NCI-H82 treated with DMSO at 0.1 percent for 48 hours (cell line): Measurements from ENCODE around the gene KRTAP5-3.

Experiments
- DNase-seq: peaks from one replicate; lab custom pipeline; 2025; ENCODE audit not compliant: unreplicated experiment; lab: John Stamatoyannopoulos, UW

Gene KRTAP5-3

GRCh38 chr11:1566381-1567051, 41.7 kb downstream of the KRTAP5-3 start:
- DNase-seq = no peak

GRCh38 chr11:1565904-1566247, 42.4 kb downstream of the KRTAP5-3 start:
- no peak for DNase-seq

GRCh38 chr11:1565173-1565903, 42.9 kb downstream of the KRTAP5-3 start:
- no peak for DNase-seq

DNA sequence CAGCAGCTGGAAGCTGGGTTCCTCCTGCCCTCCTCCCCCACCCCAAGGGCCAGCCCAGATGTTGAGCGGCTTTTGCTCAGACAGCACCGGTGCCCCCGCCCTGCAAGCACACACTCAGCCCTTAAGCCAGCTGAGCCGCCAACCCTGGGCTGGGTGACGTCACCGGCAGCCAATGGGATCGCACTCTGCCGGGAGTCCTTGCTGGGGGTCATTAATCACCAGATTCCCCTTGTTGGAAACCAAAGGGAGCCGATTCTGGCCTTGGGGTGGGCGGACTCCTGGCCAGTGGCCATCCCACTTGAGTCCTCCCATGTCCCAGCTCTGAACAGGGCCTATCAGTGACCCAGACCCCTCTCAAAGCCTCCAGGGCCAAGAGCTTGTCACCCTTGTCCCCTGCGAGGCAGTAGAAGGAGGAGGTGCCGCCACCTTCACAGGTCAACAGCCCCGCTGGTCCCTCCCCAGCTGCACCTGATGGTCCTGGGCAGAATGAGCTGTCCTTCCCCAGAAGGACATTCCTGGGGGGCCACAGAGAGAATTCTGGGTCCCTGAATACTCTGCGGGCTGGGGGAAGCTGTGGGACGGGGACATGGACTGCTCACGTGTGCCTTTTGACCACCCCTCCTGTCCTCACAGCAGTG, 43.6 kb downstream of the KRTAP5-3 start:
- peak; percentile 57 for DNase-seq

DNA sequence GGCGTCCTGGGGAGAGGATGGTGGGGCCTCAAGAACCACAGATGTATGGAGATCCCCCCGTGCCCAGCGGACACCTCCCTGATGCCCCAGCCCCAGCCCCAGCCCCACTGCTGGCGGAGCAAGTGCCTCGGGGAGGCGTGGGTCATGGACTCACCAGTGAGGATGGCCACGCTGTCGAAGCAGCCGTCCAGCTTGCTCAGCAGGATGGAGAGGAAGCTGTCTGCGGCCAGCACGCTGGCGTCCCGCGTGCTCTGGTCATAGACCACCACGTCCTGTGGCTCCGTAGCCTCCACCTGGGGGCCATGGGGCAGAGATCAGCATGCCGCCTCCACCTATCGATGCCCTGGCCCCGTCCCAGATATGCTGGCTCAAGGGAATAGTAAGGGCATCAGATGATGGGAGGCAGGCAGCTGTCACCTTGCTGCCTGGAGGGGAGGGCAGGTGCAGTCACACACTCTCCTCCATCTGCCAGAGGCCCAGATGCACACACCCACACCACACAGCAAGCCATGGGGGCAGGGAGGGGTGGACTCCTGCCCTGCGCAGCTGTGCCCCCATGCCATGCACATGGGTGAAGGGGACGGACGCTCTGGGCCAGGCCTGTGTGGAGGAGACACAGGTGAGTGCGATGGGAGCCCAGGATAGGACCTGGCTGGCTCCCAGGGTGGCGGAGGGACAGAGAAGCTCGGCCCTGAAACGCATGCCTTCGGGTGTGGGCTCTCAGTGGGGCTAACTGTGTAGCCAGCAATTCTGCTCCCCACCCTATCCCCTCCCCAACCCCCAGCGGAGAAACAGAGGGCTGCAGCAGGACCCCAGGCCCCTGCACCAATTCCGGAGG, 44.3 kb downstream of the KRTAP5-3 start:
- no peak for DNase-seq

GRCh38 chr11:1563149-1563638, 45.1 kb downstream of the KRTAP5-3 start:
- DNase-seq = no peak

GRCh38 chr11:1562469-1563148, 45.7 kb downstream of the KRTAP5-3 start:
- DNase-seq = no peak

- no peak for DNase-seq
Measured at GRCh38 chr11:1561955-1562354, 46.3 kb downstream of the KRTAP5-3 start.

GRCh38 chr11:1561266-1561665, 47.0 kb downstream of the KRTAP5-3 start:
- no peak for DNase-seq

- DNase-seq = no peak
Measured at GRCh38 chr11:1560649-1561251, 47.5 kb downstream of the KRTAP5-3 start.

GRCh38 chr11:1560002-1560648, 48.1 kb downstream of the KRTAP5-3 start:
- DNase-seq = no peak

GRCh38 chr11:1559111-1559951, 48.9 kb downstream of the KRTAP5-3 start:
- no peak for DNase-seq

DNA sequence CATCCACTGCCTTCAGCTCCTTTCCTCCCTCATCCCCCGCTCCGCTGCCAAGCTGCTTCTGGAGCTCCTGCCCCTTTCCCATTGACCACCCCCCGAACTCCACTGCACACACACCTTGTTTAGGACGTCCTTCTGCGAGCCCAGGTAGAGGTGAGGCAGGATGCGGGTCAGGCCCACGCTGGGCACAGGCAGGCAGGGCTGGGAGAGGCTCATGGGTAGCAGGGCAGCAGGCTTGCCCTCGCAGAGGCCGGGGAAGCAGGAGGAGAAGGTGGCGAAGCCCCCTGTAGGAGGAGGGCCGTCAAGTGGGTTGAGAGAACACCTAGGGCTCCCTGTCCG, 49.5 kb downstream of the KRTAP5-3 start:
- no peak for DNase-seq

DNA sequence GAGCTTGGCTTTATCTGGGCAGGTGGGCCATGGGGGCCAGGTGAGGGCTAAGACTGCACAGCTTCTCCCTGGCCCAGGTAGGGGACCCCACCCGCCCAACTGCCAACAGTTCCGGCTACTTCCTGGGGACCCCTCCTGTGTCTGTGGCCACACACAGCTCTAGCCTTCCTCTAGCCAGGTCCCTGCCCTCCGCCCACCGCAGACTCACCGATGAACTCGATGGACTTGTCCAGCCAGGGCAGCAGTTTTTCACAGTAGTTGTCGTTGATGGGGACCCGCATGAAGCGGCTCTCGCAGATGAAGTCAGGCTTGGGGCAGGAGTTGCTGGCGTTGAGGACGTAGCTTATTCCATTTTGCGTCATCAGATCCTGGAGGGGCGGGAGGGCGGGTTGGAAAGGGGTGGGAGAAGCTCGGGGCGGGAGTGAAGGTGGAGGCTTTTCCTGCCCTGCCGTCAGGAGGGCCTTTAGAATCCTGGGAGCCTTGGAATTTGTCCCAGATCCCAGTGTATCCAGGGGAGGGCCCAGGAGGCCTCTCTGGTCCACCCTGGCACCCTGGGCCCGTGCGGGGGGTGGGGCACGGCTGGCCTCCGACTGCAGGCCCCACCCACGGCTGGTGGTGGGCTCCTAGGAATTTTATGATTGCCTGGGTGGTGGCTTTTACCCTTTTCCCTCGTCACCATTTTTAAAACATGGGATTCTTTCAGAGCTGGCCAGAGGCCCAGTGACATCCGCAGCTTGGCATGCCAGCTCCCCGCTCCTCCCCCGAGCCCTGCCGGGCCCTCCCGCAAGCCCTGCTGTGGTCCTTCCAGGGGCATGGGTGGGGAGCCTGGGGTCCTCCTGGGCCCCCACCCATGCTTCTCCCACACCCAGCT, 50.1 kb downstream of the KRTAP5-3 start:
- DNase-seq = no peak
